ENCODE measurements around the gene PLEKHG3.

Gene PLEKHG3

DNA sequence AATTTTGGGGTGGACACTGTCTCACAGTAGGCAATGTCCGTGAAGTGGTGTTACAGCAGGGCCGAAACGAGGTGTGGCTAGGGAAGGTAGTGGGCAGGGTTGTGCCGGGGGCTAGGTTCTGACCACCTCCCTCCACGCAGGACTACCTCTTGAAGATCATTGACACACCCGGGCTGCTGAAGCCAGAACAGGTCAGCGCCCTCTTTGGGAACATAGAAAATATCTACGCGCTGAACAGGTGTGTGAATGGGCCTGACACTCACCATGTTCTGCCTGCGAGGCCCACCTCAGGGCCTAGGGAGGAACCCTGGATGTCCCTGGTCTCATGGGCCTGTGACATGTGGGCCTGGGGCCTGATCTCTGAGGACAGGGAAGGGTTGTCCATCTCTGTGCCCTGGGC lies 24.6 kb downstream of the PLEKHG3 start:
- DNase-seq, result no peak

- DNase-seq, result no peak
These were observed 25.3 kb downstream of the PLEKHG3 start for GRCh38 chr14:64729386-64730060.

- DNase-seq, result no peak
These were observed 25.8 kb downstream of the PLEKHG3 start for GRCh38 chr14:64730061-64730440.

- DNase-seq, result no peak
These were observed 26.5 kb downstream of the PLEKHG3 start for GRCh38 chr14:64730681-64731080.

DNA sequence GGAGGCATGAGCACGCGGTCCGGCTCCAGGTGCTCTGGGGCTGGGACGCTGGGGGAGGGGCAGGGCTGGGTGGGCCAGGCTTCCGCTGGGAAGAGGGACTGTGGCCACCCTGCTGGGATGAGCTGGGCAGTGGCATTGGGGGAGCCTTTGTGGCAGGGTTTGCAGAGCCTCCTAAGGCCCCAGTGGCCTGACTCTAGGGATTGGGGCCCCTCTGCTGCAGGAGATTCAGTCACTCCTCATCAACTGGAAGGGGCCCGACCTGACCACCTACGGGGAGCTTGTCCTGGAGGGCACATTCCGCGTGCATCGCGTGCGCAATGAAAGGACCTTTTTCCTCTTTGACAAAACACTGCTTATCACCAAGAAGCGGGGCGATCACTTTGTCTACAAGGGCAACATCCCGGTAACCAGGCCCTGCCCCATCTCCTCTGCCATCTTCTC lies 26.9 kb downstream of the PLEKHG3 start:
- no peak for DNase-seq

GRCh38 chr14:64732066-64732465 lies 27.8 kb downstream of the PLEKHG3 start:
- no peak for DNase-seq

GRCh38 chr14:64732536-64733120 lies 28.4 kb downstream of the PLEKHG3 start:
- DNase-seq, result no peak

DNA sequence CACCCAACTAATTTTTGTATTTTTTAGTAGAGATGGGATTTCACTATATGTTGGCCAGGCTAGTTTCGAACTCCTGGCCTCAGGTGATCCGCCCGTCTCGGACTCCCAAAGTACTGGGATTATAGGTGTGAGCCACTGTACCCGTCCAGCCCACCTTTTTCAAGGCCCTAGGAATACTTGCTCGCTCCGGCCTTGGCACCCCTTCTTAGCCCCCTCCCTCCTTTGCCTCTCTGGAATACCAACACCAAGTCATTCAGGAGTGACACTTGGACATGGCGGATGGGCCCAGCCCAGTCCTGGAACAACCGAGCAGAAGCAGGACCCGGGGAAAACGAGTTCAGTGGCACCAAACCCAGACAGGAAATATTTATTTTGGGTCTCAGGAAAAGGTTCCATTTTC lies 29.1 kb downstream of the PLEKHG3 start:
- no peak for DNase-seq

DNA sequence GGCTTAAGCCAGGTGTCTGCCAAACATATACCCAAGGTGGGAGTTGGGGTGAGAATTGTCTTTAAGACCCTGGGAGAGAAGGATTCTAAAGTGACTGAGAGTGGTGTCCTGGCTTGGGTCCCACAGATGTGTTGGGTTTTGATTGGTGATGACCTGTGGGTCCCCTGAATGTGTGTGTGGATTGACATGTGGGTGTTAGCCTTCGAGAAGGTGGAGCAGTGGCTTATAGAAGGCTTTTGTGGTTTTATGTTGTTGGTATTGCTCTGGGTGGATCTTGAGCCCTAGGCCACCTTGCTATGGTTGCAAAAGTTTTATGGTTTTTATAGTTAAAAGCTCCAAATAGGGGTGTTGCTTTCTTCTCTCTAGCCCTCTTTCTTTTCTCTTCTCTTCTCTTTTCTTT lies 29.7 kb downstream of the PLEKHG3 start:
- no peak for DNase-seq

DNA sequence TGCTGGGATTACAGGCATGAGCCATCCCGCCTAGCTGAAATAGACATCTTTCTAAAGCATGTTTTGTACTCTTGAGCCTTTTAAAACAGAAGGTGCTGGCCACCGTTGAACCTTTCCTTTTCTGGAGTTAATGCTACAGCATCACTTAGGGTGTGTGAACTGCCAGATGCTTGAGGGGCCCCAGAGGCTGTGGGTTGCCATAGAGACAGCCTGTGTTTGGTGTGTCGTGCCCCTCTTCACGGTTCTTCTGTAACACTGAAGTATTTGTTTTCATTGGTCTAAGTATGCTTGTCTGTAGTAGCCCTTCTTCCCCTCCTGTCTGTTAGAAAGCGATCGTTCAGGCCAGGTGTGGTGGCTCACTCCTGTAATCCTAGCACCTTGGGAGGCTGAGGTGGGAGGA lies 30.8 kb downstream of the PLEKHG3 start:
- DNase-seq, result no peak

DNA sequence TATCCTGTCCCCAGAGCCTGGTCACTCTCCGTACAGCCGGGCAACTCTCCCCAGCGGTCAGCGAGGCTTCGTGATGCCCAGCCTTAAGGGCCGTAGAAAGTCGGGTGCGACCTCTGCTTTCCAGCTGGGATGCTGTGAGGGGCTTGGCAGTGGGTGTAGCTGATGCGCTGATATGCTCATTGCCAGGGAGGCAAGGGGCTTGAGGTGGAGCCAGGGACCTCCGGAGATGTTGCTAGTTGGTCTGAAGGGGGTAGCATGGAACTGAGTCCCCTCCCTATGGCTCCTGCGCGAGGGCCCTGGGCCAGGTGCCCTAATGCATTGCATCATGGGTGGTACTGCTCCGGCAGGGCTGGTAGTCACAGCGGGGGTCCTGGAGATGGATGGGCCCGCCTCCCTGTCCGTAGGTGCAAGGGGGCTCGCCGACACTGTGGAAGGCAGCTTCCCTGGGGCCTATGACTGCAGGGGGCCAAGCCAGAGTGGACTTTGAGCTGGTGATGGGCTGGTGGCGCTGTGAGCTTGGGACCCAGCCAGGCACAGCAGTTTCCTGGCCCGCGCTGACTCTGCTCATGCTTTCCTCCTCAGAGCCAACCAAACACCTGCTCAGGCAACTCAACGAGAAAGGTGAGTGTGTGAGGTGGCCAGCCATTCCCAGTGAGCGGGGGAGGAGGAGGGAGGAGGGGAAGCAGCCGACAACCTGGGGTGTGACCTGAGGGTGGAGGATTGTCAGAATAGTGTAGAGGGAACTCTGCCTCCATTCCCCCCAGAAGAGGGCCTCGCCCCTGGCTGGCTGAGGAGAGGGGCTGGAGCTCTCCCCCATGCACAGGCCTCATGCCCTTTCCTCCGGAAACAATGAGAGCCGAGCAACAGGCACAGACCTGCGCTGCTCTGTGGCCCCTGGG lies 32.3 kb downstream of the PLEKHG3 start:
- no peak for DNase-seq

- DNase-seq, result no peak
These were observed 33.4 kb downstream of the PLEKHG3 start for GRCh38 chr14:64737391-64738280.

DNA sequence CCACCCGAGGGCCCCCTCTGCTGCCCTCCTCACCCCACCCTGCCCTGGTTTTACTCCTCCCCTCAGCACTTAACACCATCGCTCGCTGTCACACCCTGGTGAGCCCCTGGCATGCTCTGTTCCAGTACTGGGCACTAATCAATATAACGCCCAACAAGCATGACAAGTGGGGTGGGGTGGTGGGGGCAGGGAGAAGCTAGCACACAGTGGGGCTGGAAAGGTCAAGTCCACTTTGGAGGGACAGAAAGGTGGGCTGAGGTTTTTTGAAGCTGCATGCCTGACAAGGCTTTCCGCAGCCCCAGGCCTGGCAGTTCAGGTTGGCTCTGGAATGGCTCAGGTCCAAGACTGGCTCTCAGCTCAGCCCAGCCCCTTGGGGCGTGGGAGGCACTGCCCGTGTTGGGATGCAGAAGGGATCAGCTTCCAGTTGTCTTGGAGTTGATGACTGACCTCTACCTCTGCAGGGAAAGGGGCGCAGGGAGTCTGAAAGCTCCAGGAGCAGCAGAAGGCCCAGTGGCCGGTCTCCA lies 34.1 kb downstream of the PLEKHG3 start:
- DNase-seq, result no peak

GRCh38 chr14:64741200-64741599 lies 37.0 kb downstream of the PLEKHG3 start:
- DNase-seq, result no peak

DNA sequence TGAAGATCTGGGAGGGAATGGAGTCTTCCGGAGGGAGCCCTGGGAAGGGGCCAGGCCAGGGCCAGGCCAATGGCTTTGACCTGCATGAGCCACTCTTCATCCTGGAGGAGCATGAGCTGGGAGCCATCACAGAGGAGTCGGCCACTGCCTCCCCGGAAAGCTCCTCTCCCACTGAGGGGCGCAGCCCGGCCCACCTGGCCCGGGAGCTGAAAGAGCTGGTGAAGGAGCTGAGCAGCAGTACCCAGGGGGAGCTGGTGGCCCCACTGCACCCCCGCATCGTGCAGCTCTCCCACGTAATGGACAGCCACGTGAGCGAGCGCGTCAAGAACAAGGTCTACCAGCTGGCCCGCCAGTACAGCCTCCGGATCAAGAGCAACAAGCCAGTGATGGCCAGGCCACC lies 37.7 kb downstream of the PLEKHG3 start:
- no peak for DNase-seq

DNA sequence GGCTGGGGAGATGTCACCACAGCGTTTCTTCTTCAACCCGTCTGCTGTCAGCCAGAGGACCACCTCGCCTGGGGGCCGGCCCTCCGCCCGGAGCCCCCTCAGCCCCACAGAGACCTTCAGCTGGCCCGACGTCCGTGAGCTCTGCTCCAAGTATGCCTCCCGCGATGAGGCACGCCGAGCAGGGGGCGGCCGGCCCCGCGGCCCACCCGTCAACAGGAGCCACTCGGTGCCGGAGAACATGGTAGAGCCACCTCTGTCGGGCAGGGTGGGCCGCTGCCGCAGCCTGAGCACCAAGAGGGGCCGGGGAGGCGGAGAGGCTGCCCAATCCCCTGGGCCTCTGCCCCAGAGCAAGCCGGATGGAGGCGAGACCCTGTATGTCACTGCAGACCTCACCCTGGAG lies 38.8 kb downstream of the PLEKHG3 start:
- no peak for DNase-seq

DNA sequence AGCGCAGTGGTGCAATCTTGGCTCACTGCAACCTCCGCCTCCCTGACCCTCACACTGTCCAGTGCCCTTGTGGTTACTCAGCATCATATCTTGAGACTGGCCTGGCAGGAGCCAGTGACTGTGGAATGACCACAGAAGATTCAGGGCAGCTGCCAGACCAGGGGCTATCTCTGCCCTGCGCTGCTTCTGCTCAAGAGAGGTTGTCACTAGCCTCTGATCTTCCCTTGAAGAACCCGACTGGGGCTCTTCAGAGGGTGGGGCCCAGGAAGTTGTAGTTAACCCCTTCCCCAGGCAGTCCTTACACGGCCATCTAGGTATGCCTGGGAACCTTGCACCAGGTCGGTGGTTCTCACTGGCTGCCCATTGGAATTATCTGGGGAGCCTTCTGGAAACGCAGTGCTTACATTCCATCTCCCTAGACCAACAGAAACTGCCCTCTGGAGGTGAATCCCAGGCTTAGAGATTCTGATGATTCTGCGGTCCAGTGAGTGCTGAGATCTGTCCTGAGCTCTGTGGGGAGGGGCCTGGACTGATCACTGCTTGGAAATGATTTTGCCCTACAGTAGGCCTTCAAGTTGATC lies 41.4 kb downstream of the PLEKHG3 start:
- no peak for DNase-seq

DNA sequence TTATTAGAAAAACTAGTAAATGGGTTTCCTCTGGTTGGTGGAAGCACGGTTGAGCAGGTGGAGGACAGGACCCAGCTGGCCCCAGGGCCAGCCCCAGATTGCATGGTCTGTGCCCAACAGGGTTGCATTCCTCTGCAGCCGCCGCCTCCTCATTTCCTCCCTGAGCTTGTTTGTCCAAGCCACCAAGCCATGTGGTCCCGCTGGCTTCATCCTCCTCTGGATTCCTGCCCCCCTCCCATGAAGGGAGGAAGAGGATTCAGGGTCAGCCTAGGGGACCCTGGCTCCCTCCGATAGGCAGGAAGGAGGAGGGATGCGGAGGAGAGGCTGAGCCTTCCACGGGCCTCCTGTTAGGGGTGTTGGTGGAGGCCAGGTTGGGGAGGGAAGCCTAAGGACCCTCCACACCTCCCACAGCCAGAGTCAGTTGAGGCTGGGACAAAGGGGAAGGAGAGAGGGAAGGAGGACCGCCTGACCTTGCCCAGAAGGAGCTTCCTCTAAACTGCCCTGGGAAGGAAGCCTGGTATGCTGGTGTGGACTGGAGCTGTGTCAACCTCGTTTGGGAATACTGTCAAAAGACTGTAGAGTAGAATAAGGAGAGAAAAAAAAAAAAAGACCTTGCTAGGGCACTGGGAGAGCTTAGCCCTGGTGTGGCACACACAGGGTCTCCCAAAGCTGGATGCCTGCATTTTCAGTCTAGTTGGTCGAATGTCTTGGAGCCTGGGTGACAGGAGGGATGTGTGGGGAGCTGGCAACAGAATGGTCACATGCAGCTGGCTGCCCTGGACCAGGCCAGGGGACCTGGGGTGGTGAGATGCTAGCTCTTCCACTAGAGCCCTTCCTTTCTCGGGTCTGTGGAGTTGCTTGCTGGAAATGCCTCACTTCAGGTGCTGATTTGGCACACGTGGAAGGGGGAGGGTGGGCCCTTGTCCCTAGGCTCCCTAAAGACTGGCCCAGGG lies 42.4 kb downstream of the PLEKHG3 start:
- no peak for DNase-seq

DNA sequence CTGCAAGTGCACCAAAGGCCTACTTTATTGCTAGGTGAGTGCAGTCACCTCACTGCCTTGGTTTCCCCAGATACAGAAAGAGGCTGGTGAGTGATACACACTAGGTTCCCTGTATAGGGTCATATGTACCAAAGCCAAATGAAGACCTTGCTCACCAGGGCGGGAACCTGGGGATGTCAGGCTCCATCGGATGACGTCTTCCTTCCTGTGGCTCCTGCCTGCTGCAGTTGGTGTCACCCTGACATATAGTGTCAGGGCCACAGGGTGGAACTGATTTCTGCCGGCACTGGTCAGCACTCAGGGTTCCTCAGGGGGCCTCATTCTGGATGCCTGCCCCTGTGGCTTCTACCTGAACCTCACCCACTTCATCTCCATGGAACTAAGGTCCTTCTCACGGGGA lies 43.1 kb downstream of the PLEKHG3 start:
- DNase-seq, result no peak

DNA sequence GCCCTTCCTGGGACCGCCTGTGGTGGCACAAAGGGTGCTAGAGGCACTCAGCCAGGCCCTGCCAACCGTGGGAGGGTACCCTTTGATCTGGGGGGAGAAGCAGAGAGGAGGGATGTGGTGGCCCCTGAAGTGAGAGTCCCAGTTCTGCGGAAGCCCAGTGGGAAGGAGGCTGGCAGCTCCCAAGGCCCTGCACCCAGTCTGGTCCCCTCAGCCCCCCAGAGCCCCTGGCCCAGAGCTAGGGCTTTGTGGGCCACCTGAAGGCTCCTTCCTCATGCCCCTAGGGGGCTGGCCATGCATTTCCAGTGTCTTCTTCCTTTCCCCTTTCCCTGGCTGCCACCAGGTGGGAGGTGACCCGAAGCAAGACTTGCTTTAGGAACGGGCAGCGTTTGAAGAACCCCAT lies 44.3 kb downstream of the PLEKHG3 start:
- no peak for DNase-seq
